ENCODE data around the gene JADE1.

JADE1 gene

DNA sequence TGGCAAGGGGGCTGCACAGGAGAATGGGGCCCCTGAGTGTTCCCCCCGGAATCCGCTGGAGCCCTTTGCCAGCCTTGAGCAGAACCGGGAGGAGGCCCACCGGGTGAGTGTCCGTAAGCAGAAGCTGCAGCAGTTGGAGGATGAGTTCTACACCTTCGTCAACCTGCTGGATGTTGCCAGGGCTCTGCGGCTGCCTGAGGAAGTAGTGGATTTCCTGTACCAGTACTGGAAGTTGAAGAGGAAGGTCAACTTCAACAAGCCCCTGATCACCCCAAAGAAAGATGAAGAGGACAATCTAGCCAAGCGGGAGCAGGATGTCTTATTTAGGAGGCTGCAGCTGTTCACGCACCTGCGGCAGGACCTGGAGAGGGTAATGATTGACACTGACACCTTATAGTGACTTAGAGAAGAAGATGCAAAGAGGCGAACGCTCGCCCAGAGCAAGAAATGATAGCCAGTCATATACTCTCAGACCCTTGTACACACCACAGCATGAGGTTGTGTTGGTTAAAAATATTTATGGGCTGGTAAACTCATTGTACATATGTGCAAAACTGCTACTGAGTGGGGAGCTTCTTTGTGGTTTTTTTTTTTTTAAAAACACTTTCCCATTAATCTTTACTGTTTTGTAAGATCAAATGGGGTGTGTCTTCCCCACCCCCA lies 52.5 kb downstream of the JADE1 start:
- Histone ChIP-seq H3K9me3 (ENCODE audit: control insufficient read depth in 2 of 2, low read length in 2 of 2) (no peaks in the 10 kb centered on the region), H3K4me1 (ENCODE audit: control insufficient read depth, insufficient read depth, low read length) (peaks cover 30% of the 10 kb centered on the region), H3K27me3 (ENCODE audit: control insufficient read depth in 1 of 2, insufficient read depth in 2 of 2, low read length in 2 of 2) (no peaks in the 10 kb centered on the region), H3K4me3 (ENCODE audit: low read length in 2 of 2) (no peak overlapping the region), H3K27ac (ENCODE audit: low read length) (no peak overlapping the region), H3K9ac (ENCODE audit: low read length in 2 of 2) (no peak overlapping the region), H3K36me3 (ENCODE audit: control insufficient read depth in 2 of 2, insufficient read depth in 2 of 2, low read length in 2 of 2) (peaks cover 33 to 53% of the 10 kb centered on the region in 2 donors)

- H3K27ac ChIP-seq (ENCODE audit: low read length), result no peak overlapping the region
- no peaks in the 10 kb centered on the region for H3K9me3 ChIP-seq (ENCODE audit: control insufficient read depth in 2 of 2, low read length in 2 of 2)
- H3K9ac ChIP-seq (ENCODE audit: low read length in 2 of 2), result peak overlapping the region in 1 of 2 donors; percentile 47
Observed at GRCh38 chr4:128862608-128863311, 53.3 kb downstream of the JADE1 start.

GRCh38 chr4:128863312-128864075 lies 54.0 kb downstream of the JADE1 start:
- no peaks in the 10 kb centered on the region for H3K9me3 ChIP-seq (ENCODE audit: control insufficient read depth in 2 of 2, low read length in 2 of 2)
- no peak overlapping the region for H3K4me3 ChIP-seq (ENCODE audit: low read length in 2 of 2)
- H3K4me1 ChIP-seq (ENCODE audit: control insufficient read depth, insufficient read depth, low read length), result peaks cover 30% of the 10 kb centered on the region
- no peak overlapping the region for H3K27ac ChIP-seq (ENCODE audit: low read length)
- peak overlapping the region in 1 of 2 donors; percentile 47 for H3K9ac ChIP-seq (ENCODE audit: low read length in 2 of 2)
- peaks cover 35 to 46% of the 10 kb centered on the region in 2 donors for H3K36me3 ChIP-seq (ENCODE audit: control insufficient read depth in 2 of 2, insufficient read depth in 2 of 2, low read length in 2 of 2)
- H3K27me3 ChIP-seq (ENCODE audit: control insufficient read depth in 1 of 2, insufficient read depth in 2 of 2, low read length in 2 of 2), result no peaks in the 10 kb centered on the region

More at GRCh38 chr4:128862608-128863311, 53.3 kb downstream of the JADE1 start:
- Histone ChIP-seq H3K4me3 (ENCODE audit: low read length in 2 of 2) (no peak overlapping the region), H3K4me1 (ENCODE audit: control insufficient read depth, insufficient read depth, low read length) (peaks cover 30% of the 10 kb centered on the region), H3K27me3 (ENCODE audit: control insufficient read depth in 1 of 2, insufficient read depth in 2 of 2, low read length in 2 of 2) (no peaks in the 10 kb centered on the region), H3K36me3 (ENCODE audit: control insufficient read depth in 2 of 2, insufficient read depth in 2 of 2, low read length in 2 of 2) (peaks cover 32 to 50% of the 10 kb centered on the region in 2 donors)

DNA sequence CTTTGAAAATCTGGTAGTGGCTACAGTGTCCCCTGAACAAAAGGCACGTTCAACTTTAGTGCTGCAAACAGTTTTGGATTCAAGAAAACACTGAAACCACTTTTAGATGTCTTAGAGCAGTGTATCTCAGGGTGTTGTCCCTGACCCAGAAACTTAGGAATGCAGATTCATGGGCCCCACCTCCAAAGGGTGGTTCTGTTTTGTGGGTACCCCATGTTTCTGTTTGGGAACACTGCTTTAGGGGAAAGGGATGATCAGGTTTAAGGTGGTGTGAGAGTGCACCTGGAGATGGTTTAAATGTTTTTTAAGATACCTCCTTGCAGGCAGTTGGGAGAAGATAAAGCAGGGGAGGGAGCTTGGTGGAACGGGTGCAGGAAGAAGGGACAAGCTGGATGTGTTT lies 55.6 kb downstream of the JADE1 start:
- Histone ChIP-seq H3K4me1 (ENCODE audit: control insufficient read depth, insufficient read depth, low read length) (peaks cover 20% of the 10 kb centered on the region), H3K4me3 (ENCODE audit: low read length in 2 of 2) (no peak overlapping the region), H3K27me3 (ENCODE audit: control insufficient read depth in 1 of 2, insufficient read depth in 2 of 2, low read length in 2 of 2) (no peaks in the 10 kb centered on the region), H3K9me3 (ENCODE audit: control insufficient read depth in 2 of 2, low read length in 2 of 2) (no peaks in the 10 kb centered on the region), H3K27ac (ENCODE audit: low read length) (no peak overlapping the region), H3K9ac (ENCODE audit: low read length in 2 of 2) (no peak overlapping the region), H3K36me3 (ENCODE audit: control insufficient read depth in 2 of 2, insufficient read depth in 2 of 2, low read length in 2 of 2) (peaks cover 49 to 53% of the 10 kb centered on the region in 2 donors)

DNA sequence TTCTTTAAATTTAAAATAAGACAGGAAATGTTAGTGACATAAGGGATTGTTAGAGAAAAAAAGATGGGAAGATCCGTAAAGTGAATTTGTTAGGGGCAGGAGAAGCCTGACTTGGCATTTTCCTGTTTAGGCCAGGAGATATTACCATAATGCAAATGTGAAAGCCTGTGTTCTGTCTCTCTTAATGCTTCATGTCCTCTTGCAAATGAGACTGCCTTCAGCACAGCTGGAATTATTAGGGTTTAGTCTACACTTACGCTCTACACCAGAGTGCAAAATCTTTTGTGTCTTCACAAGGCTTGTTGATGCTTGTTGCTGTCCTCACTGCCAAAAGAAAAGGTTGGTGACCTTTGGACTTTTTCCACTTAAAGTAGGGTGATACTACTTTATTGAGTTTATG lies 56.8 kb downstream of the JADE1 start:
- H3K27me3 ChIP-seq (ENCODE audit: control insufficient read depth in 1 of 2, insufficient read depth in 2 of 2, low read length in 2 of 2), result no peaks in the 10 kb centered on the region
- no peaks in the 10 kb centered on the region for H3K9me3 ChIP-seq (ENCODE audit: control insufficient read depth in 2 of 2, low read length in 2 of 2)
- H3K9ac ChIP-seq (ENCODE audit: low read length in 2 of 2), result no peak overlapping the region
- H3K4me1 ChIP-seq (ENCODE audit: control insufficient read depth, insufficient read depth, low read length), result peaks cover 9% of the 10 kb centered on the region
- no peak overlapping the region for H3K4me3 ChIP-seq (ENCODE audit: low read length in 2 of 2)
- H3K36me3 ChIP-seq (ENCODE audit: control insufficient read depth in 2 of 2, insufficient read depth in 2 of 2, low read length in 2 of 2), result peaks cover 51 to 52% of the 10 kb centered on the region in 2 donors
- no peak overlapping the region for H3K27ac ChIP-seq (ENCODE audit: low read length)

DNA sequence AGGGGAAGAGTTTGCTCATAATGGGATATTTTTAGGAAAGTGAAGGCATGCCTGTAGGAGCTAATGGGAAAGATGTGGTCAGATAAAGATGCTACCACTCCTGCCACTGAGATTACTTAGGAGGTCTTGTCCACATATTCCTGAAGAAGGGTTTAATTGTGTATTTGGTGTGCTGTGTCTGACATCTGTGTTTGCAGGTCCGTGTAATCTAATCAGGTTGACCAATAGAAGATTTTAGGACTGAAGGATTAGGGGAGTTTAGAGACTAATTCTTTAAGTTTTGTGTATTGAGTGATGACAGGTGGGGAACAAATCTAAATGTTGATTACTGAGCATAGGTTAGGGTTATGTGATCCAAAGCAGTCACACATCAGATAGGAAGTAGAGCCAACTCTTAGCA lies 57.2 kb downstream of the JADE1 start:
- H3K27ac ChIP-seq (ENCODE audit: low read length), result no peak overlapping the region
- H3K4me3 ChIP-seq (ENCODE audit: low read length in 2 of 2), result no peak overlapping the region
- peaks cover 51 to 53% of the 10 kb centered on the region in 2 donors for H3K36me3 ChIP-seq (ENCODE audit: control insufficient read depth in 2 of 2, insufficient read depth in 2 of 2, low read length in 2 of 2)
- no peaks in the 10 kb centered on the region for H3K9me3 ChIP-seq (ENCODE audit: control insufficient read depth in 2 of 2, low read length in 2 of 2)
- H3K9ac ChIP-seq (ENCODE audit: low read length in 2 of 2), result no peak overlapping the region
- H3K27me3 ChIP-seq (ENCODE audit: control insufficient read depth in 1 of 2, insufficient read depth in 2 of 2, low read length in 2 of 2), result no peaks in the 10 kb centered on the region
- peaks cover 8% of the 10 kb centered on the region for H3K4me1 ChIP-seq (ENCODE audit: control insufficient read depth, insufficient read depth, low read length)

DNA sequence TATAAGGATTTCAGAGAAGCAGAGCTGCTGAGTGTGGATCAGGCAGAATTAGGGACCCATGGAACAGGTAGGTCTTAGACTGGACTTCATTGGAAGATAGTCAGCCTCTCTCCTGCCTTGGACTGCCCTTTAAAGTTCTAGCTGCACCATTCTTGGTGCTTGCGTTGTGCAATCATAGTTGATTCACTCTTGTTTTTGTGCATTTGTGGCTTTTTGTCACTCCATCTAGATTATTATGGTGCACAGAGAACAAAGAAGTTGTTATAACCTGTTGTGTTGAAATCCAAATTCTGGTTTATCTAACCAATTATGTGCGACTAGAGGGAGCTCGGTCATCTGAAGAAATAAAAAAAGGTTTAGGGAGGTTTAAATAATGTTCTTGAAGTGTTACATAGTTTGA lies 59.3 kb downstream of the JADE1 start:
- Histone ChIP-seq H3K4me3 (ENCODE audit: low read length in 2 of 2) (no peak overlapping the region), H3K27me3 (ENCODE audit: control insufficient read depth in 1 of 2, insufficient read depth in 2 of 2, low read length in 2 of 2) (no peaks in the 10 kb centered on the region), H3K9me3 (ENCODE audit: control insufficient read depth in 2 of 2, low read length in 2 of 2) (no peaks in the 10 kb centered on the region), H3K4me1 (ENCODE audit: control insufficient read depth, insufficient read depth, low read length) (no peaks in the 10 kb centered on the region), H3K9ac (ENCODE audit: low read length in 2 of 2) (no peak overlapping the region), H3K36me3 (ENCODE audit: control insufficient read depth in 2 of 2, insufficient read depth in 2 of 2, low read length in 2 of 2) (peaks cover 45 to 47% of the 10 kb centered on the region in 2 donors), H3K27ac (ENCODE audit: low read length) (no peak overlapping the region)

GRCh38 chr4:128869776-128870509 lies 60.4 kb downstream of the JADE1 start:
- H3K9me3 ChIP-seq (ENCODE audit: control insufficient read depth in 2 of 2, low read length in 2 of 2), result no peaks in the 10 kb centered on the region
- no peak overlapping the region for H3K9ac ChIP-seq (ENCODE audit: low read length in 2 of 2)
- no peaks in the 10 kb centered on the region for H3K27me3 ChIP-seq (ENCODE audit: control insufficient read depth in 1 of 2, insufficient read depth in 2 of 2, low read length in 2 of 2)
- no peak overlapping the region for H3K4me3 ChIP-seq (ENCODE audit: low read length in 2 of 2)
- no peak overlapping the region for H3K27ac ChIP-seq (ENCODE audit: low read length)
- peaks cover 41 to 43% of the 10 kb centered on the region in 2 donors for H3K36me3 ChIP-seq (ENCODE audit: control insufficient read depth in 2 of 2, insufficient read depth in 2 of 2, low read length in 2 of 2)
- no peaks in the 10 kb centered on the region for H3K4me1 ChIP-seq (ENCODE audit: control insufficient read depth, insufficient read depth, low read length)

GRCh38 chr4:128871948-128872347 lies 62.4 kb downstream of the JADE1 start:
- no peak overlapping the region for H3K9ac ChIP-seq (ENCODE audit: low read length in 2 of 2)
- no peaks in the 10 kb centered on the region for H3K4me1 ChIP-seq (ENCODE audit: control insufficient read depth, insufficient read depth, low read length)
- H3K4me3 ChIP-seq (ENCODE audit: low read length in 2 of 2), result no peak overlapping the region
- H3K9me3 ChIP-seq (ENCODE audit: control insufficient read depth in 2 of 2, low read length in 2 of 2), result no peaks in the 10 kb centered on the region
- no peak overlapping the region for H3K27ac ChIP-seq (ENCODE audit: low read length)
- H3K27me3 ChIP-seq (ENCODE audit: control insufficient read depth in 1 of 2, insufficient read depth in 2 of 2, low read length in 2 of 2), result no peaks in the 10 kb centered on the region
- peaks cover 37 to 38% of the 10 kb centered on the region in 2 donors for H3K36me3 ChIP-seq (ENCODE audit: control insufficient read depth in 2 of 2, insufficient read depth in 2 of 2, low read length in 2 of 2)

- Histone ChIP-seq H3K9ac (ENCODE audit: low read length in 2 of 2) (no peak overlapping the region), H3K36me3 (ENCODE audit: control insufficient read depth in 2 of 2, insufficient read depth in 2 of 2, low read length in 2 of 2) (peaks cover 13 to 14% of the 10 kb centered on the region in 2 donors), H3K4me1 (ENCODE audit: control insufficient read depth, insufficient read depth, low read length) (no peaks in the 10 kb centered on the region), H3K27ac (ENCODE audit: low read length) (no peak overlapping the region), H3K4me3 (ENCODE audit: low read length in 2 of 2) (no peak overlapping the region), H3K9me3 (ENCODE audit: control insufficient read depth in 2 of 2, low read length in 2 of 2) (no peaks in the 10 kb centered on the region), H3K27me3 (ENCODE audit: control insufficient read depth in 1 of 2, insufficient read depth in 2 of 2, low read length in 2 of 2) (no peaks in the 10 kb centered on the region)
Observed at GRCh38 chr4:128876200-128876599, 66.7 kb downstream of the JADE1 start.

Data from stomach smooth muscle (tissue), 2 donors.